Measurements from ENCODE around the gene RFX3.

RFX3 gene

GRCh38 chr9:3433066-3433465 lies 92.7 kb downstream of the RFX3 start:
- DNase-seq, result peak in 3 of 4 experiments; percentile 47 to 58 (median 52)

GRCh38 chr9:3431890-3432289 lies 93.9 kb downstream of the RFX3 start:
- DNase-seq, result no peak

GRCh38 chr9:3419893-3420292 lies 105.9 kb downstream of the RFX3 start:
- no peak for DNase-seq

GRCh38 chr9:3415906-3416305 lies 109.9 kb downstream of the RFX3 start:
- DNase-seq, result no peak

GRCh38 chr9:3413984-3414383 lies 111.8 kb downstream of the RFX3 start:
- DNase-seq, result no peak

- no peak for DNase-seq
Measured at GRCh38 chr9:3410461-3410860, 115.3 kb downstream of the RFX3 start.

GRCh38 chr9:3409453-3409852 lies 116.3 kb downstream of the RFX3 start:
- no peak for DNase-seq

- no peak for DNase-seq
Measured at GRCh38 chr9:3403315-3403714, 122.5 kb downstream of the RFX3 start.

- DNase-seq, result peak in 1 of 4 experiments; percentile 3
Measured at GRCh38 chr9:3401221-3401954, 124.4 kb downstream of the RFX3 start.

GRCh38 chr9:3398232-3398648 lies 127.6 kb downstream of the RFX3 start:
- DNase-seq, result peak; percentile 59 to 80 (median 72)

- peak; percentile 3 to 53 (median 42) for DNase-seq
Measured at GRCh38 chr9:3397766-3398165, 128.0 kb downstream of the RFX3 start.

GRCh38 chr9:3391414-3391813 lies 134.4 kb downstream of the RFX3 start:
- DNase-seq, result no peak

GRCh38 chr9:3386753-3387152 lies 139.0 kb downstream of the RFX3 start:
- no peak for DNase-seq

GRCh38 chr9:3385871-3386270 lies 139.9 kb downstream of the RFX3 start:
- peak; percentile 3 to 59 (median 30) for DNase-seq

GRCh38 chr9:3371842-3372241 lies 154.0 kb downstream of the RFX3 start:
- no peak for DNase-seq

- DNase-seq, result no peak
Measured at GRCh38 chr9:3370715-3371114, 155.1 kb downstream of the RFX3 start.

GRCh38 chr9:3367185-3367584 lies 158.6 kb downstream of the RFX3 start:
- DNase-seq, result peak; percentile 5 to 36 (median 22)

- DNase-seq, result no peak
Measured at GRCh38 chr9:3361689-3362392, 164.0 kb downstream of the RFX3 start.

- peak; percentile 19 to 72 (median 49) for DNase-seq
Measured at GRCh38 chr9:3361116-3361515, 164.7 kb downstream of the RFX3 start.

- no peak for DNase-seq
Measured at GRCh38 chr9:3360245-3360644, 165.6 kb downstream of the RFX3 start.

GRCh38 chr9:3359778-3360177 lies 166.0 kb downstream of the RFX3 start:
- no peak for DNase-seq

GRCh38 chr9:3359048-3359692 lies 166.6 kb downstream of the RFX3 start:
- no peak for DNase-seq

GRCh38 chr9:3348169-3348568 lies 177.6 kb downstream of the RFX3 start:
- DNase-seq, result no peak

- DNase-seq, result no peak
Measured at GRCh38 chr9:3346549-3346948, 179.3 kb downstream of the RFX3 start.

Measured in suppressor macrophage (primary cell).